HepG2 (cell line): Measurements from ENCODE around the gene MRPL34. TPM values are rescaled to one million over a fixed set of nuclear protein-coding genes. Genes with fewer than 3 reads are reported as not detected.

ENCODE experiments used
- ARNTL ChIP-seq: sonication (generic); formaldehyde crosslinking; IDR thresholded peaks from 2 replicates; pipeline ENCODE4 v1.4.0; 2020; ENCODE audit warnings: mild to moderate bottlenecking, missing genetic modification reagents
- ATF7-NPFF ChIP-seq: sonication (generic); formaldehyde crosslinking; IDR thresholded peaks from 2 replicates; pipeline ENCODE4 v1.8.1; 2023; ENCODE audit warnings: mild to moderate bottlenecking, low read depth, missing genetic modification reagents, moderate library complexity
- CHD4 ChIP-seq: fragments of 200-600 bp; sonication (generic); IDR thresholded peaks from 2 replicates; pipeline ENCODE4 v1.7.0; 2017; ENCODE audit warnings: mild to moderate bottlenecking, low read length, borderline replicate concordance
- GATAD1 ChIP-seq: IDR thresholded peaks from 2 replicates; pipeline ENCODE4 v1.6.1; 2016; ENCODE audit warnings: missing genetic modification reagents, missing compliant biosample characterization
- IKZF4 ChIP-seq: sonication (generic); formaldehyde crosslinking; IDR thresholded peaks from 2 replicates; pipeline ENCODE4 v1.5.1; 2020; ENCODE audit warnings: borderline replicate concordance, mild to moderate bottlenecking, low read depth, missing genetic modification reagents; ENCODE audit errors: not compliant biosample characterization
- MZF1 ChIP-seq: sonication (generic); formaldehyde crosslinking; IDR thresholded peaks from 2 replicates; pipeline ENCODE4 v1.8.1; 2023; ENCODE audit warnings: mild to moderate bottlenecking, missing genetic modification reagents, borderline replicate concordance
- NR3C1 ChIP-seq: sonication (generic); formaldehyde crosslinking; IDR thresholded peaks from 2 replicates; pipeline ENCODE4 v1.4.0; 2020; ENCODE audit warnings: missing genetic modification reagents
- PLSCR1 ChIP-seq: sonication (generic); formaldehyde crosslinking; IDR thresholded peaks from 2 replicates; pipeline ENCODE4 v1.5.0; 2020; ENCODE audit warnings: missing genetic modification reagents, mild to moderate bottlenecking, borderline replicate concordance
- SAP130 ChIP-seq: IDR thresholded peaks from 2 replicates; pipeline ENCODE4 v1.6.1; 2016; ENCODE audit warnings: low read depth
- SP5 ChIP-seq: IDR thresholded peaks from 2 replicates; pipeline ENCODE4 v1.6.1; 2016; ENCODE audit warnings: low read depth, borderline replicate concordance
- ZNF124 ChIP-seq: sonication (generic); formaldehyde crosslinking; IDR thresholded peaks from 2 replicates; pipeline ENCODE4 v1.4.0; 2020; ENCODE audit warnings: missing genetic modification reagents
- ZNF160 ChIP-seq: sonication (generic); formaldehyde crosslinking; IDR thresholded peaks from 2 replicates; pipeline ENCODE4 v1.8.0; 2022; ENCODE audit warnings: mild to moderate bottlenecking, inconsistent platforms, missing genetic modification reagents
- ZNF431 ChIP-seq: sonication (generic); formaldehyde crosslinking; IDR thresholded peaks from 2 replicates; pipeline ENCODE4 v1.9.0; 2022; ENCODE audit warnings: missing genetic modification reagents, low read depth, mild to moderate bottlenecking, borderline replicate concordance
- ZNF564 ChIP-seq: sonication (generic); formaldehyde crosslinking; IDR thresholded peaks from 2 replicates; pipeline ENCODE4 v1.8.1; 2023; ENCODE audit warnings: mild to moderate bottlenecking, missing genetic modification reagents
- ZNF629 ChIP-seq: sonication (generic); formaldehyde crosslinking; conservative IDR thresholded peaks from 2 replicates; pipeline ENCODE4 v1.5.0; 2020; ENCODE audit warnings: missing genetic modification reagents
- polyA plus RNA-seq, 8 experiments: library from polyadenylated mRNA; depleted of rRNA in 3 of 8; stranded (reverse) in 7 of 8; unstranded in 1 of 8; fragments of >200 nt; fragmentation: Illumina TruSeq in 4 of 8; extraction: Trizol in 4 of 8; gene quantifications; 2 replicates each; pipeline versions ENCODE4 v1.2.1 to v1.2.3, GENCODE V29; 2011 to 2016; ENCODE audit warnings: low read depth in 4 of 8, missing spikeins in 1 of 8, mixed read lengths in 1 of 8; ENCODE audit not compliant: insufficient read depth in 1 of 8
- total RNA-seq, 5 experiments: library from RNA; depleted of rRNA; stranded (reverse); fragments of >200 nt; fragmentation: Illumina TruSeq; extraction: Trizol; gene quantifications; 2 replicates each; pipeline ENCODE4 v1.2.3, GENCODE V29; 2016; ENCODE audit warnings: low read depth in 1 of 5
- TF ChIP-seq, protein P1 (sequence below): sonication (generic); formaldehyde crosslinking; IDR thresholded peaks from 2 replicates; pipeline ENCODE4 v1.4.0; 2020; ENCODE audit warnings: low read depth, missing genetic modification reagents
- TF ChIP-seq, protein P2 (sequence below): sonication (generic); formaldehyde crosslinking; IDR thresholded peaks from 2 replicates; pipeline ENCODE4 v1.5.0; 2020; ENCODE audit warnings: mild to moderate bottlenecking, missing genetic modification reagents
- TF ChIP-seq, protein P3 (sequence below): sonication (generic); formaldehyde crosslinking; IDR thresholded peaks from 2 replicates; pipeline ENCODE4 v1.5.0; 2020; ENCODE audit warnings: mild to moderate bottlenecking, missing genetic modification reagents

MRPL34 gene
- total and polyA plus RNA-seq, 2 of the 13 experiments (the other 11 are each of a cell fraction or from before 2014, with no cell fraction given): 74.0 to 77.3 TPM

DNA sequence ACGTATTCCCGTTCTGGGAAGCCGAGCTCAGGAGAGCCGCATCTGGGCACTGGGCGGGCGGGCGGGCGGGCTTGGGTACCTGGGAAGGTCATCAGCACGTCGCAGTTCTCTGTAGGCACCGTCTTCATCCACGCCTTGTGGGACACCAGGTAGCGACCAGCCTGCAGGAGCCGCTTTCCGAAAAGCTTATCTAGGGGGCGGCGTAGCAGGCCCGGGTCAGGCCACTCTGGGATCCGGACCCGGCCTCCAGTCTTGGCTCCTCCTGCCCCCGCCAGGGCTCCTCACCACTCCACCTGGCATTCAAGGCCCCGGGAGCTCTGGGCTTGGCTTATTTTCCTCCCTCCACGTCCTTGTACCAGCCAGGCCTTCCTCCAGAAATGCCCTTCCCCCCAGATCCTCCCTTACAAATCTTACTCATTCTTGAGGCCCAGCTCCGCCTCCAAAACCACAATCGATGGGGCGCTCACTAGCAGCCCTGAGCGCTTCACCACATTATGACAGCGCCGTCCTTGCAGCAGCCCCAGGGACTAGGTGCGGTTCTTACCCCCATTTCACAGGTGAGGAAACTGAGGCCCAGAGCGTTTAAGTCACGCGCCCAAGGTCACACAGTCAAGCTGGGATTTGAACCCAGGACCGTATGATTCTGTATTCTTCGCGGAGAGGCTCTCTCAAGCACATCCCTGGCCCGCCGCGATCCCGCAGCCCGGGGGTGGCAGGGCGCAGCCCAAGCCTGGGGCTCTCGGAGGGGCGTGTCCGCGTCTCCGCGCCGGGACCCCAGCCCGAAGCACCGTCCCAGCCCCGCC, 28.1 kb downstream of the MRPL34 start (continued):
- TF ChIP-seq ZNF160 (CRISPR knock-in tag) (no peak), ZNF629 (CRISPR knock-in tag) (peak; percentile 98), ZNF564 (0 out of 2 replicates have a peak, but pooled peaks have one; percentile 5), ARNTL (CRISPR knock-in tag) (0 out of 2 replicates have a peak, but pooled peaks have one; percentile 3), CHD4 (peak; percentile 85), NR3C1 (no peak), ATF7-NPFF (CRISPR knock-in tag) (no peak), PLSCR1 (no peak), GATAD1 (CRISPR knock-in tag) (no peak), MZF1 (CRISPR knock-in tag) (no peak), SP5 (CRISPR knock-in tag) (peak; percentile 81), IKZF4 (CRISPR knock-in tag) (peak; percentile 4), SAP130 (peak; percentile 30; the same call in 1 of the 2 replicates), ZNF431 (CRISPR knock-in tag) (no peak), ZNF124 (CRISPR knock-in tag) (no peak)
- TF ChIP-seq, protein P1, sequence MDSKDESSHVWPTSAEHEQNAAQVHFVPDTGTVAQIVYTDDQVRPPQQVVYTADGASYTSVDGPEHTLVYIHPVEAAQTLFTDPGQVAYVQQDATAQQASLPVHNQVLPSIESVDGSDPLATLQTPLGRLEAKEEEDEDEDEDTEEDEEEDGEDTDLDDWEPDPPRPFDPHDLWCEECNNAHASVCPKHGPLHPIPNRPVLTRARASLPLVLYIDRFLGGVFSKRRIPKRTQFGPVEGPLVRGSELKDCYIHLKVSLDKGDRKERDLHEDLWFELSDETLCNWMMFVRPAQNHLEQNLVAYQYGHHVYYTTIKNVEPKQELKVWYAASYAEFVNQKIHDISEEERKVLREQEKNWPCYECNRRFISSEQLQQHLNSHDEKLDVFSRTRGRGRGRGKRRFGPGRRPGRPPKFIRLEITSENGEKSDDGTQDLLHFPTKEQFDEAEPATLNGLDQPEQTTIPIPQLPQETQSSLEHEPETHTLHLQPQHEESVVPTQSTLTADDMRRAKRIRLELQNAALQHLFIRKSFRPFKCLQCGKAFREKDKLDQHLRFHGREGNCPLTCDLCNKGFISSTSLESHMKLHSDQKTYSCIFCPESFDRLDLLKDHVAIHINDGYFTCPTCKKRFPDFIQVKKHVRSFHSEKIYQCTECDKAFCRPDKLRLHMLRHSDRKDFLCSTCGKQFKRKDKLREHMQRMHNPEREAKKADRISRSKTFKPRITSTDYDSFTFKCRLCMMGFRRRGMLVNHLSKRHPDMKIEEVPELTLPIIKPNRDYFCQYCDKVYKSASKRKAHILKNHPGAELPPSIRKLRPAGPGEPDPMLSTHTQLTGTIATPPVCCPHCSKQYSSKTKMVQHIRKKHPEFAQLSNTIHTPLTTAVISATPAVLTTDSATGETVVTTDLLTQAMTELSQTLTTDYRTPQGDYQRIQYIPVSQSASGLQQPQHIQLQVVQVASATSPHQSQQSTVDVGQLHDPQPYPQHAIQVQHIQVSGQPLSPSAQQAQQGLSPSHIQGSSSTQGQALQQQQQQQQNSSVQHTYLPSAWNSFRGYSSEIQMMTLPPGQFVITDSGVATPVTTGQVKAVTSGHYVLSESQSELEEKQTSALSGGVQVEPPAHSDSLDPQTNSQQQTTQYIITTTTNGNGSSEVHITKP: 0 out of 2 replicates have a peak, but pooled peaks have one; percentile 28
- TF ChIP-seq, protein P2, sequence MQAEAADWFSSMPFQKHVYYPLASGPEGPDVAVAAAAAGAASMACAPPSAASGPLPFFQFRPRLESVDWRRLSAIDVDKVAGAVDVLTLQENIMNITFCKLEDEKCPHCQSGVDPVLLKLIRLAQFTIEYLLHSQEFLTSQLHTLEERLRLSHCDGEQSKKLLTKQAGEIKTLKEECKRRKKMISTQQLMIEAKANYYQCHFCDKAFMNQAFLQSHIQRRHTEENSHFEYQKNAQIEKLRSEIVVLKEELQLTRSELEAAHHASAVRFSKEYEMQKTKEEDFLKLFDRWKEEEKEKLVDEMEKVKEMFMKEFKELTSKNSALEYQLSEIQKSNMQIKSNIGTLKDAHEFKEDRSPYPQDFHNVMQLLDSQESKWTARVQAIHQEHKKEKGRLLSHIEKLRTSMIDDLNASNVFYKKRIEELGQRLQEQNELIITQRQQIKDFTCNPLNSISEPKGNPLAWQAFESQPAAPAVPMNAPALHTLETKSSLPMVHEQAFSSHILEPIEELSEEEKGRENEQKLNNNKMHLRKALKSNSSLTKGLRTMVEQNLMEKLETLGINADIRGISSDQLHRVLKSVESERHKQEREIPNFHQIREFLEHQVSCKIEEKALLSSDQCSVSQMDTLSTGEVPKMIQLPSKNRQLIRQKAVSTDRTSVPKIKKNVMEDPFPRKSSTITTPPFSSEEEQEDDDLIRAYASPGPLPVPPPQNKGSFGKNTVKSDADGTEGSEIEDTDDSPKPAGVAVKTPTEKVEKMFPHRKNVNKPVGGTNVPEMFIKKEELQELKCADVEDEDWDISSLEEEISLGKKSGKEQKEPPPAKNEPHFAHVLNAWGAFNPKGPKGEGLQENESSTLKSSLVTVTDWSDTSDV (CRISPR knock-in tag): no peak
- TF ChIP-seq, protein P3, sequence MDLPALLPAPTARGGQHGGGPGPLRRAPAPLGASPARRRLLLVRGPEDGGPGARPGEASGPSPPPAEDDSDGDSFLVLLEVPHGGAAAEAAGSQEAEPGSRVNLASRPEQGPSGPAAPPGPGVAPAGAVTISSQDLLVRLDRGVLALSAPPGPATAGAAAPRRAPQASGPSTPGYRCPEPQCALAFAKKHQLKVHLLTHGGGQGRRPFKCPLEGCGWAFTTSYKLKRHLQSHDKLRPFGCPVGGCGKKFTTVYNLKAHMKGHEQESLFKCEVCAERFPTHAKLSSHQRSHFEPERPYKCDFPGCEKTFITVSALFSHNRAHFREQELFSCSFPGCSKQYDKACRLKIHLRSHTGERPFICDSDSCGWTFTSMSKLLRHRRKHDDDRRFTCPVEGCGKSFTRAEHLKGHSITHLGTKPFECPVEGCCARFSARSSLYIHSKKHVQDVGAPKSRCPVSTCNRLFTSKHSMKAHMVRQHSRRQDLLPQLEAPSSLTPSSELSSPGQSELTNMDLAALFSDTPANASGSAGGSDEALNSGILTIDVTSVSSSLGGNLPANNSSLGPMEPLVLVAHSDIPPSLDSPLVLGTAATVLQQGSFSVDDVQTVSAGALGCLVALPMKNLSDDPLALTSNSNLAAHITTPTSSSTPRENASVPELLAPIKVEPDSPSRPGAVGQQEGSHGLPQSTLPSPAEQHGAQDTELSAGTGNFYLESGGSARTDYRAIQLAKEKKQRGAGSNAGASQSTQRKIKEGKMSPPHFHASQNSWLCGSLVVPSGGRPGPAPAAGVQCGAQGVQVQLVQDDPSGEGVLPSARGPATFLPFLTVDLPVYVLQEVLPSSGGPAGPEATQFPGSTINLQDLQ (CRISPR knock-in tag): no peak
